Lower leg skin (tissue), 4 donors: ENCODE results near the gene WDR64. TPM values are rescaled to one million over a fixed set of nuclear protein-coding genes. Genes with fewer than 3 reads are reported as not detected.
"Not testable (repeated sequence)": the region's sequence is repeated elsewhere in the genome, so short reads cannot be mapped to it uniquely, and the experiment has no call there.

Experiments used
- DNase-seq, 2 donors: peaks; one replicate each; pipeline ENCODE4 v3.0.0-alpha.2; 2019; ENCODE audit warnings: low spot score in 2 of 2
- H3K4me3 ChIP-seq: fragments of 200-600 bp; sonication (generic); 2 replicates; pipeline ENCODE4 v1.5.1; 2017; ENCODE audit warnings: mild to moderate bottlenecking, low read depth; ENCODE audit not compliant: poor library complexity, severe bottlenecking
- POLR2A ChIP-seq, 2 donors: fragments of 450-650 bp; IDR thresholded peaks; one replicate each; pipeline ENCODE4 v1.6.1; 2016 to 2017; ENCODE audit warnings: antibody characterized with exemption in 2 of 2, mild to moderate bottlenecking in 1 of 2, moderate library complexity in 1 of 2
- WGBS, 2 donors: methylation state at CpG; one replicate each; pipeline ENCODE4 v1.1.5; 2018; 5-methylcytosine and 5-hydroxymethylcytosine counted together
- intact Hi-C: fragments of 100-400 bp; cut with DNase I; formaldehyde crosslinking; loops from one replicate; pipeline ENCODE4 v1.15.0; 2023; ENCODE audit warnings: low total_unique reads
- total RNA-seq, 4 donors: library from RNA; depleted of rRNA; stranded (reverse); fragments of >200 nt; gene quantifications; one replicate each; pipeline ENCODE4 v1.1.0, GENCODE V29; 2016
- TF ChIP-seq, protein P1 (sequence below), 3 donors: fragments of 450-650 bp; IDR thresholded peaks; one replicate each; pipeline ENCODE4 v1.5.1; 2016; ENCODE audit warnings: antibody characterized with exemption in 3 of 3, mild to moderate bottlenecking in 3 of 3, moderate library complexity in 2 of 3

Gene WDR64
- total RNA-seq, 4 donors from 2014 or later, result not detected

GRCh38 chr1:241734533-241734932 lies 82.5 kb downstream of the WDR64 start:
- intact Hi-C loops, result no loop called here
- WGBS, 2 donors, result 64 to 75% methylated on average over 5 of the region's 5 CpGs
- TF ChIP-seq, protein P1, sequence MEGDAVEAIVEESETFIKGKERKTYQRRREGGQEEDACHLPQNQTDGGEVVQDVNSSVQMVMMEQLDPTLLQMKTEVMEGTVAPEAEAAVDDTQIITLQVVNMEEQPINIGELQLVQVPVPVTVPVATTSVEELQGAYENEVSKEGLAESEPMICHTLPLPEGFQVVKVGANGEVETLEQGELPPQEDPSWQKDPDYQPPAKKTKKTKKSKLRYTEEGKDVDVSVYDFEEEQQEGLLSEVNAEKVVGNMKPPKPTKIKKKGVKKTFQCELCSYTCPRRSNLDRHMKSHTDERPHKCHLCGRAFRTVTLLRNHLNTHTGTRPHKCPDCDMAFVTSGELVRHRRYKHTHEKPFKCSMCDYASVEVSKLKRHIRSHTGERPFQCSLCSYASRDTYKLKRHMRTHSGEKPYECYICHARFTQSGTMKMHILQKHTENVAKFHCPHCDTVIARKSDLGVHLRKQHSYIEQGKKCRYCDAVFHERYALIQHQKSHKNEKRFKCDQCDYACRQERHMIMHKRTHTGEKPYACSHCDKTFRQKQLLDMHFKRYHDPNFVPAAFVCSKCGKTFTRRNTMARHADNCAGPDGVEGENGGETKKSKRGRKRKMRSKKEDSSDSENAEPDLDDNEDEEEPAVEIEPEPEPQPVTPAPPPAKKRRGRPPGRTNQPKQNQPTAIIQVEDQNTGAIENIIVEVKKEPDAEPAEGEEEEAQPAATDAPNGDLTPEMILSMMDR (IDR thresholded peaks at IDR 0.05), result no peak
- TF ChIP-seq POLR2A (IDR thresholded peaks at IDR 0.05), result no peak
- no peak for DNase-seq
- H3K4me3 ChIP-seq, result no peak overlapping the region

GRCh38 chr1:241735493-241735926 lies 83.4 kb downstream of the WDR64 start:
- WGBS, 2 donors, result 86% methylated on average over 8 of the region's 8 CpGs
- intact Hi-C loops, DNase-seq, H3K4me3 ChIP-seq: not testable (repeated sequence)

GRCh38 chr1:241736387-241736786 lies 84.3 kb downstream of the WDR64 start:
- intact Hi-C loops, result no loop called here
- TF ChIP-seq, protein P1 (IDR thresholded peaks at IDR 0.05), result no peak
- TF ChIP-seq POLR2A (IDR thresholded peaks at IDR 0.05), result no peak
- no peak for DNase-seq
- WGBS, 2 donors, result 83 to 84% methylated on average over 3 of the region's 3 CpGs
- H3K4me3 ChIP-seq, result no peak overlapping the region

GRCh38 chr1:241738284-241739078 lies 86.4 kb downstream of the WDR64 start:
- intact Hi-C loops, result no loop called here
- no peak for DNase-seq
- WGBS, 2 donors, result 71 to 75% methylated on average over 8 of the region's 8 CpGs
- no peak overlapping the region for H3K4me3 ChIP-seq
- TF ChIP-seq POLR2A (IDR thresholded peaks at IDR 0.05), result no peak
- TF ChIP-seq, protein P1 (IDR thresholded peaks at IDR 0.05), result no peak

GRCh38 chr1:241742084-241742483 lies 90.0 kb downstream of the WDR64 start:
- DNase-seq, result no peak
- no peak overlapping the region for H3K4me3 ChIP-seq
- TF ChIP-seq POLR2A (IDR thresholded peaks at IDR 0.05), result no peak
- intact Hi-C loops, result no loop called here
- 59 to 79% methylated on average over 4 of the region's 4 CpGs for WGBS, 2 donors

DNA sequence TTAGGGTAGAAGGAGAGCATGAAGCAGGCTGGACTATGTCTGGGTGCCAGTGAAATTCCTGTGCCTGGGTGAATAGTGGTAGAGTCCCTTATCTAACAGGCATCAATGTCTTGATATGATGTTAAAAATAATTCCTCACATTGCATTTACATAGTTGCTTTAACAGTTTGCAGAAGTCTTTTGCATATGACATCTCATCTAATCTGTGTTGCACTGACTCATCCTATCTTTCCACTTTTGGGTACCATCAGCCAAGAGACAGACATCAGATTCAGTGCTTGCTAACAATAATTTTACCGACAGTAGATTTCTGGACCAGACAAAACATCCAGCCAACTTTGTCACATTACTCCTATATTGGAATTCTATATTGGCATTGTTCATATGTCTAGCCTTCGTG lies 92.5 kb downstream of the WDR64 start:
- intact Hi-C loops, result no loop called here
- DNase-seq, result no peak
- WGBS, 2 donors, result 51 to 59% methylated on average over 2 of the region's 2 CpGs
- no peak overlapping the region for H3K4me3 ChIP-seq
- TF ChIP-seq, protein P1 (IDR thresholded peaks at IDR 0.05), result no peak
- TF ChIP-seq POLR2A (IDR thresholded peaks at IDR 0.05), result no peak

DNA sequence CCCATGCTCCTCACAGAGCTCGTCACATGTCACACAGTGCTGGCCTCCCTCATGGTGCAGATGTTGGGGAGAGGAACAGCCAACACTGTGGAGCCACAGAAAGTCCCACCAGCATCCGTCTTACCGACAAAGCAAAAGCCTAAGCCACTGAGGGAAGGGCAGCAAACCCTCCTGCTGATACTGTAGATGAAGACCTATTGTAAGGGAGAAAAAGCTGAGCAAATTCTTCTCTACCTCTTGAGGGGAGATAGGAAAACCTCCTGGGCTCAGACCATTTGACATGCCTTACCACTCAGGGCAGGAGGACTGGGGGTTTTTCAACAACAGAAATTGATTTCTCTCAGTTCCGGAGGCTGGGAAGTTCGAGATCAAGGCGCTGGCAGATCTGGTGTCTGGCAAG lies 95.9 kb downstream of the WDR64 start:
- intact Hi-C loops, result no loop called here
- no peak for TF ChIP-seq POLR2A (IDR thresholded peaks at IDR 0.05)
- TF ChIP-seq, protein P1 (IDR thresholded peaks at IDR 0.05), result no peak
- no peak overlapping the region for H3K4me3 ChIP-seq
- DNase-seq, result no peak
- WGBS, 2 donors, result 91 to 92% methylated on average over 6 of the region's 6 CpGs
